H1 (cell line): ENCODE measurements around the gene TRIM47. TPM values are rescaled to one million over a fixed set of nuclear protein-coding genes. Genes with fewer than 3 reads are reported as not detected.
"Not testable (repeated sequence)": the region's sequence is repeated elsewhere in the genome, so short reads cannot be mapped to it uniquely, and the experiment has no call there.

Experiments
- CTCF ChIA-PET: fragments of 300-600 bp; sonication (Branson Sonifier 250); formaldehyde crosslinking; loops from one replicate; lab custom pipeline; 2021; ENCODE audit not compliant: partially characterized antibody; lab: Charles Lee
- POLR2A ChIA-PET: fragments of 300-600 bp; sonication (Branson Sonifier 250); formaldehyde crosslinking; loops from one replicate; lab custom pipeline; 2021; ENCODE audit warnings: inconsistent platforms; ENCODE audit not compliant: partially characterized antibody; lab: Charles Lee
- DNase-seq, 2 experiments: peaks; one replicate each; pipeline versions ENCODE4 v3.0.0 to v3.0.0-alpha.2; 2010 to 2022; ENCODE audit warnings: low spot score in 2 of 2, low read depth in 1 of 2, mixed read lengths in 1 of 2
- FAIRE-seq: peaks from 2 replicates; lab custom pipeline; 2011; peaks lifted over from hg19 to GRCh38; lab: Jason Lieb, UNC
- H2AFZ ChIP-seq: 2 replicates; pipeline ENCODE4 v1.8.1; 2012; ENCODE audit warnings: low read length, inconsistent platforms
- H2AK5ac ChIP-seq: 2 replicates; pipeline ENCODE4 v1.6.1; 2013; ENCODE audit warnings: low read depth, low read length
- H2BK120ac ChIP-seq: replicated peaks from 2 replicates; pipeline ENCODE3; 2013; ENCODE audit warnings: low read depth, low read length, inconsistent platforms
- H2BK12ac ChIP-seq: 2 replicates; pipeline ENCODE4 v1.6.1; 2013; ENCODE audit warnings: low read depth, low read length
- H2BK15ac ChIP-seq: 2 replicates; pipeline ENCODE4 v1.6.1; 2013; ENCODE audit warnings: low read length
- H2BK20ac ChIP-seq: 2 replicates; pipeline ENCODE4 v1.6.1; 2013; ENCODE audit warnings: low read length
- H2BK5ac ChIP-seq: 2 replicates; pipeline ENCODE4 v1.6.1; 2013; ENCODE audit warnings: low read depth, low read length
- H3K14ac ChIP-seq: 2 replicates; pipeline ENCODE4 v1.6.1; 2013; ENCODE audit warnings: inconsistent platforms; ENCODE audit not compliant: insufficient read length
- H3K18ac ChIP-seq: 2 replicates; pipeline ENCODE4 v1.6.1; 2013; ENCODE audit warnings: low read length; ENCODE audit errors: extremely low read depth
- H3K23ac ChIP-seq: 2 replicates; pipeline ENCODE4 v1.6.1; 2013; ENCODE audit warnings: inconsistent platforms; ENCODE audit not compliant: insufficient read length
- H3K23me2 ChIP-seq: 2 replicates; pipeline ENCODE4 v1.6.1; 2013; ENCODE audit warnings: low read depth, low read length
- H3K27ac ChIP-seq: 2 replicates; pipeline ENCODE4 v1.6.1; 2011; ENCODE audit warnings: low read depth, low read length, inconsistent platforms
- H3K27me3 ChIP-seq, 4 experiments: replicated peaks in 1 of 4; 1 replicate in 1 of 4; 2 replicates in 3 of 4; pipeline versions ENCODE4 v1.6.1 to v1.8.1; 2011 to 2013; ENCODE audit warnings: low read length in 3 of 4, mild to moderate bottlenecking in 3 of 4, inconsistent platforms in 2 of 4, mixed read lengths in 2 of 4, moderate library complexity in 1 of 4; ENCODE audit not compliant: control insufficient read depth in 3 of 4, insufficient read depth in 3 of 4; ENCODE audit errors: extremely low read depth in 1 of 4
- H3K36me3 ChIP-seq, 4 experiments: 2 replicates each; pipeline versions ENCODE4 v1.6.1 to v1.8.1; 2011 to 2013; ENCODE audit warnings: mild to moderate bottlenecking in 4 of 4, low read length in 3 of 4, moderate library complexity in 2 of 4, control low read depth in 1 of 4, inconsistent platforms in 1 of 4; ENCODE audit not compliant: insufficient read depth in 4 of 4, control insufficient read depth in 2 of 4
- H3K4ac ChIP-seq: replicated peaks from 2 replicates; pipeline ENCODE3; 2013; ENCODE audit warnings: low read length, low read depth, mixed read lengths, inconsistent platforms; ENCODE audit not compliant: insufficient read length
- H3K4me1 ChIP-seq, 4 experiments: replicated peaks in 1 of 4; 1 replicate in 1 of 4; 2 replicates in 3 of 4; pipeline versions ENCODE4 v1.6.1 to v1.8.1; 2011 to 2013; ENCODE audit warnings: low read length in 3 of 4, inconsistent platforms in 2 of 4, mixed read lengths in 1 of 4; ENCODE audit not compliant: insufficient read depth in 4 of 4, control insufficient read depth in 3 of 4
- H3K4me2 ChIP-seq, 2 experiments: 2 replicates each; pipeline versions ENCODE4 v1.6.1 to v1.8.1; 2011 to 2013; ENCODE audit warnings: low read depth in 2 of 2, low read length in 2 of 2, control low read depth in 1 of 2, inconsistent platforms in 1 of 2, mild to moderate bottlenecking in 1 of 2; ENCODE audit not compliant: insufficient read depth in 1 of 2
- H3K4me3 ChIP-seq, 4 experiments: fragments of 200-600, 300-600 bp in 1 of 4; sonication (generic), shearing (Covaris generic), sonication (Bioruptor Twin) in 1 of 4; 2 replicates each; pipeline versions ENCODE4 v1.5.1 to v1.8.1; 2011 to 2016; ENCODE audit warnings: low read length in 4 of 4, low read depth in 3 of 4, control low read depth in 2 of 4, inconsistent platforms in 2 of 4, mild to moderate bottlenecking in 2 of 4, mixed read lengths in 1 of 4, moderate library complexity in 1 of 4; ENCODE audit not compliant: insufficient read depth in 2 of 4; ENCODE audit errors: extremely low read depth in 1 of 4
- H3K56ac ChIP-seq: replicated peaks from 2 replicates; pipeline ENCODE3; 2013; ENCODE audit warnings: low read depth, mild to moderate bottlenecking, mixed read lengths, low read length, inconsistent platforms; ENCODE audit not compliant: insufficient read length
- H3K79me1 ChIP-seq: 2 replicates; pipeline ENCODE4 v1.6.1; 2013; ENCODE audit warnings: low read depth, low read length, control low read depth
- H3K79me2 ChIP-seq, 2 experiments: 2 replicates each; pipeline versions ENCODE4 v1.6.1 to v1.8.1; 2012 to 2013; ENCODE audit warnings: low read length in 2 of 2, mild to moderate bottlenecking in 2 of 2, inconsistent platforms in 1 of 2; ENCODE audit not compliant: insufficient read depth in 2 of 2, control insufficient read depth in 1 of 2
- H3K9ac ChIP-seq, 4 experiments: replicated peaks in 1 of 4; 1 replicate in 1 of 4; 2 replicates in 3 of 4; pipeline versions ENCODE4 v1.6.1 to v1.8.1; 2011 to 2013; ENCODE audit warnings: low read depth in 3 of 4, low read length in 3 of 4, control low read depth in 2 of 4, mild to moderate bottlenecking in 2 of 4, moderate library complexity in 2 of 4, inconsistent platforms in 1 of 4; ENCODE audit errors: extremely low read depth in 1 of 4
- H3K9me3 ChIP-seq, 2 experiments: 2 replicates each; pipeline versions ENCODE4 v1.6.1 to v1.8.1; 2012 to 2013; ENCODE audit warnings: mild to moderate bottlenecking in 2 of 2, moderate library complexity in 2 of 2, control low read depth in 1 of 2, inconsistent platforms in 1 of 2, low read depth in 1 of 2, low read length in 1 of 2, mixed read lengths in 1 of 2; ENCODE audit not compliant: insufficient read depth in 2 of 2
- H4K20me1 ChIP-seq, 2 experiments: replicated peaks in 1 of 2; 2 replicates each; pipeline versions ENCODE3 to v1.8.1; 2011 to 2013; ENCODE audit warnings: inconsistent platforms in 2 of 2, low read length in 2 of 2, mild to moderate bottlenecking in 1 of 2; ENCODE audit not compliant: insufficient read depth in 2 of 2, control insufficient read depth in 1 of 2
- H4K5ac ChIP-seq: 2 replicates; pipeline ENCODE4 v1.6.1; 2013; ENCODE audit warnings: low read length, low read depth, mixed read lengths, inconsistent platforms; ENCODE audit not compliant: insufficient read length
- H4K8ac ChIP-seq: 2 replicates; pipeline ENCODE4 v1.8.0; 2013; ENCODE audit warnings: mild to moderate bottlenecking, moderate library complexity, low read length, inconsistent platforms; ENCODE audit not compliant: insufficient read depth; ENCODE audit errors: extremely low read depth
- H4K91ac ChIP-seq: replicated peaks from 2 replicates; pipeline ENCODE3; 2013; ENCODE audit warnings: low read length, mixed read lengths, inconsistent platforms; ENCODE audit not compliant: insufficient read length
- WGBS, 2 experiments: shearing (Covaris generic) in 1 of 2; methylation state at CpG; one replicate each; pipeline versions ENCODE4 v1.1.6 to v1.1.7; 2013 to 2015; ENCODE audit warnings: low lambda C conversion rate in 2 of 2, mixed read lengths in 2 of 2, inconsistent platforms in 1 of 2, low coverage in 1 of 2, missing lambda C conversion rate in 1 of 2; ENCODE audit not compliant: insufficient replicate concordance in 2 of 2, insufficient coverage in 1 of 2, insufficient read length in 1 of 2; ENCODE audit errors: extremely low coverage in 1 of 2, missing lambda C conversion rate in 1 of 2; 5-methylcytosine and 5-hydroxymethylcytosine counted together
- polyA plus RNA-seq, 7 experiments: library from polyadenylated mRNA; depleted of rRNA in 3 of 7; stranded (reverse) in 5 of 7; unstranded in 2 of 7; fragments of >200 nt in 5 of 7; fragments of 200-250 nt in 2 of 7; gene quantifications; 1 replicate in 5 of 7; 2 replicates in 1 of 7; 4 replicates in 1 of 7; pipeline versions ENCODE4 v1.2.1 to v1.2.3, GENCODE V29; 2011 to 2013; ENCODE audit warnings: missing spikeins in 2 of 7, mixed read lengths in 2 of 7
- total RNA-seq: library from RNA; stranded (reverse); fragmentation: NEBNext Ultra II Directional; extraction: Animal tissue kit (Norgen Biotek cat#: 25700); gene quantifications from 2 replicates; pipeline ENCODE4 v1.2.1, GENCODE V29; 2021

Gene TRIM47
- total and polyA plus RNA-seq, 2 of the 8 experiments (the other 6 are each of a cell fraction or from before 2014, with no cell fraction given) = 6.3 to 6.4 TPM

DNA sequence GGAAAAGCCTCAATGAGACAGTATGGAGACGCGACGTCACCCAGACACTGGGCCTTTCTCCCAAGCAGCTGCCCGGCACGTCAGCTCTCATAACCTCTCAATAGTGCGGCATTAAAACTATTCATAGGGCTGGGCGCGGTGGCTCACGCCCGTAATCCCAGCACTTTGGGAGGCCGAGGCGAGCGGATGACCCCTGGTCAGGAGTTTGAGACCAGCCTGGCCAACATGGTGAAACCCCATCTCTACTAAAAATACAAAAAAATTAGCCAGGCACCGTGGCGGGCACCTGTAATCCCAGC is 26.7 kb downstream of the TRIM47 start:
- not testable (repeated sequence) for H3K4ac ChIP-seq, H3K4me1 ChIP-seq, H3K27me3 ChIP-seq, H3K14ac ChIP-seq, H4K91ac ChIP-seq, H2BK20ac ChIP-seq, H4K5ac ChIP-seq, H4K8ac ChIP-seq, H2BK120ac ChIP-seq, H3K4me3 ChIP-seq, H3K79me1 ChIP-seq, H2AFZ ChIP-seq, H3K23me2 ChIP-seq, DNase-seq, H3K56ac ChIP-seq, H2BK5ac ChIP-seq, H3K79me2 ChIP-seq, H4K20me1 ChIP-seq, H3K23ac ChIP-seq, H2BK12ac ChIP-seq, H3K18ac ChIP-seq, H2AK5ac ChIP-seq, H2BK15ac ChIP-seq, H3K27ac ChIP-seq, H3K9me3 ChIP-seq, H3K9ac ChIP-seq, H3K4me2 ChIP-seq, FAIRE-seq
- peaks cover 7 to 35% (median 25%) of the 10 kb centered on the region in 4 experiments for H3K36me3 ChIP-seq
- WGBS, 2 experiments = 95% methylated on average over 15 of the region's 15 CpGs; no CpG with 5 or more reads in 1 of the 2 experiments
- POLR2A ChIA-PET = interaction anchor here (0.7 to 2.3 kb wide), 2 partner anchors 47 to 72 kb away, joined by 4 to 7 read pairs; no protein-coding TSS in a partner anchor
- CTCF ChIA-PET = interaction anchor here (1.6 to 27.2 kb wide), 3 partner anchors 7 to 26 kb away, joined by 3 to 563 read pairs (median 162); partner anchors contain the start of genes TRIM47 and WBP2
